ENCODE measurements around the gene PRR33.

DNA sequence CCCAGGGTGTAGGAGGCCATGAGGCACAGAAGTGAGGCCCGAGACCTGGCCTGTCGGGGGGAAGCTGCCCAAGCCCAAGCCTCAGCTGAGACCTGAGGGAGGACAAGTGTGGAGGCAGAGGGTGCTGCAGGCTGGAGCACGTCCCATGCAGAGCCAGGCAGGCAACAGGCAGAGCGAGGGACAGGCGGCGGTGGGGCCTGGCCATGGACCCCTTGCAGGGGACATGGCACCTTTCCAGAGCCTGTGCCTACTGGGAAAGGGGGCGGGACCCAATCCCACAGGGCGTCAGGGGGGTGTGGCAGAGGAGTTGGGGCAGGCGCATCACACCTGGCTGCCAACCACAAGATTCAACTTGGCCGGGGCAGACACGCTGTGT is 48.6 kb downstream of the PRR33 start:
- TF ChIP-seq CTCF (conservative IDR thresholded peaks at IDR 0.05; ENCODE audit: low read length), result no peak
- TF ChIP-seq EZH2phosphoT487 (IDR thresholded peaks at IDR 0.05; ENCODE audit: borderline replicate concordance), result no peak
